Stimulated activated memory B cell treated with anti-CD40 and anti-IgM and Interleukin-4, amounts not matched to agents 10 μg/mL and 1 μg/mL and 100 μg/mL, for 72 hours (primary cell): ENCODE results near the gene TMEM266.

Experiments used
- ATAC-seq: fragments of 150-1000 bp; cut with Tn5 transposase; 2 replicates; pipeline ENCODE4 v1.10.0; 2021
- H3K27ac Mint-ChIP-seq: one replicate; pipeline ENCODE4 v1.8.0; 2022; ENCODE audit warnings: mild to moderate bottlenecking, mixed read lengths
- H3K27me3 Mint-ChIP-seq: one replicate; pipeline ENCODE4 v1.8.0; 2022; ENCODE audit warnings: mixed read lengths
- H3K36me3 Mint-ChIP-seq: one replicate; pipeline ENCODE4 v1.8.0; 2022; ENCODE audit warnings: mixed read lengths
- H3K4me1 Mint-ChIP-seq: one replicate; pipeline ENCODE4 v1.8.0; 2022; ENCODE audit warnings: mixed read lengths
- H3K4me3 Mint-ChIP-seq: one replicate; pipeline ENCODE4 v1.8.0; 2022; ENCODE audit warnings: mild to moderate bottlenecking, moderate library complexity, mixed read lengths
- H3K9me3 Mint-ChIP-seq: one replicate; pipeline ENCODE4 v1.8.0; 2022; ENCODE audit warnings: mixed read lengths

Gene TMEM266

GRCh38 chr15:76190751-76191538, 131.2 kb downstream of the TMEM266 start:
- H3K36me3 Mint-ChIP-seq: no peaks in the 10 kb centered on the region
- H3K4me1 Mint-ChIP-seq: peaks cover 15% of the 10 kb centered on the region
- peaks cover 57% of the 10 kb centered on the region for H3K27me3 Mint-ChIP-seq
- ATAC-seq: peak; percentile 89
- H3K9me3 Mint-ChIP-seq: no peaks in the 10 kb centered on the region
- peak overlapping the region; percentile 56 for H3K4me3 Mint-ChIP-seq
- H3K27ac Mint-ChIP-seq: no peak overlapping the region

- H3K27me3 Mint-ChIP-seq: peaks cover 50% of the 10 kb centered on the region
- H3K4me1 Mint-ChIP-seq: peaks cover 15% of the 10 kb centered on the region
- H3K4me3 Mint-ChIP-seq: no peak overlapping the region
- no peaks in the 10 kb centered on the region for H3K36me3 Mint-ChIP-seq
- no peak overlapping the region for H3K27ac Mint-ChIP-seq
- no peak for ATAC-seq
- no peaks in the 10 kb centered on the region for H3K9me3 Mint-ChIP-seq
Measured at GRCh38 chr15:76191539-76192244, 131.9 kb downstream of the TMEM266 start.

GRCh38 chr15:76192715-76193114, 132.9 kb downstream of the TMEM266 start:
- Mint-ChIP-seq H3K4me3 (no peak overlapping the region), H3K27ac (no peak overlapping the region), H3K9me3 (no peaks in the 10 kb centered on the region), H3K4me1 (peaks cover 25% of the 10 kb centered on the region), H3K27me3 (peaks cover 40% of the 10 kb centered on the region), H3K36me3 (no peaks in the 10 kb centered on the region)
- no peak for ATAC-seq

DNA sequence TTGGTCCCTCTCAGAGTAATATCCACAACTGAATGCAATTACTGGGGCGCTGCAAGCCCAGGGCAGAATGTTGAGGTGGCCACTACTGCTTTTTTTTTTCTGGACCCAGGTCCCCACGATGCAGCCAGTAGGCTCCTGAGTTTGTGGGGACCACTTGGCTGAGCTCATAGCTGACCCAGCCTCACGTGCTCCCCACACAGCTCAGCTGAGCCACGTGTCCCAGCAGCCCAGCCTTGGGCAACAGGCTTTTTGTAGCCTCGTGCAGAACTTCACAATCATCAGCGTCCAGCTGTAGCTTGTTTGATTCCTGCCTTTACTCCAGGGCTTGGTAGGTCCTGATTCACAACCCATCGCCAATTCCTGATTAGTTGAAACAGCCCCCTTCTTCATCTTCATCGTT, 134.1 kb downstream of the TMEM266 start:
- no peak for ATAC-seq
- H3K27ac Mint-ChIP-seq: no peak overlapping the region

GRCh38 chr15:76195506-76196268, 135.9 kb downstream of the TMEM266 start:
- Mint-ChIP-seq H3K27ac (no peak overlapping the region), H3K4me3 (no peak overlapping the region), H3K9me3 (no peaks in the 10 kb centered on the region), H3K4me1 (peaks cover 20% of the 10 kb centered on the region), H3K36me3 (no peaks in the 10 kb centered on the region), H3K27me3 (peaks cover 10% of the 10 kb centered on the region)
- ATAC-seq: no peak

More for the DNA sequence above, 134.1 kb downstream of the TMEM266 start:
- H3K4me1 Mint-ChIP-seq: peaks cover 28% of the 10 kb centered on the region
- H3K36me3 Mint-ChIP-seq: no peaks in the 10 kb centered on the region
- H3K27me3 Mint-ChIP-seq: peaks cover 27% of the 10 kb centered on the region
- H3K9me3 Mint-ChIP-seq: no peaks in the 10 kb centered on the region
- no peak overlapping the region for H3K4me3 Mint-ChIP-seq

- H3K27ac Mint-ChIP-seq: no peak overlapping the region
- H3K36me3 Mint-ChIP-seq: no peaks in the 10 kb centered on the region
- no peak for ATAC-seq
- no peak overlapping the region for H3K4me3 Mint-ChIP-seq
- H3K27me3 Mint-ChIP-seq: peaks cover 1% of the 10 kb centered on the region
- H3K9me3 Mint-ChIP-seq: no peaks in the 10 kb centered on the region
- H3K4me1 Mint-ChIP-seq: peaks cover 12% of the 10 kb centered on the region
Measured at GRCh38 chr15:76196269-76197231, 136.8 kb downstream of the TMEM266 start.

DNA sequence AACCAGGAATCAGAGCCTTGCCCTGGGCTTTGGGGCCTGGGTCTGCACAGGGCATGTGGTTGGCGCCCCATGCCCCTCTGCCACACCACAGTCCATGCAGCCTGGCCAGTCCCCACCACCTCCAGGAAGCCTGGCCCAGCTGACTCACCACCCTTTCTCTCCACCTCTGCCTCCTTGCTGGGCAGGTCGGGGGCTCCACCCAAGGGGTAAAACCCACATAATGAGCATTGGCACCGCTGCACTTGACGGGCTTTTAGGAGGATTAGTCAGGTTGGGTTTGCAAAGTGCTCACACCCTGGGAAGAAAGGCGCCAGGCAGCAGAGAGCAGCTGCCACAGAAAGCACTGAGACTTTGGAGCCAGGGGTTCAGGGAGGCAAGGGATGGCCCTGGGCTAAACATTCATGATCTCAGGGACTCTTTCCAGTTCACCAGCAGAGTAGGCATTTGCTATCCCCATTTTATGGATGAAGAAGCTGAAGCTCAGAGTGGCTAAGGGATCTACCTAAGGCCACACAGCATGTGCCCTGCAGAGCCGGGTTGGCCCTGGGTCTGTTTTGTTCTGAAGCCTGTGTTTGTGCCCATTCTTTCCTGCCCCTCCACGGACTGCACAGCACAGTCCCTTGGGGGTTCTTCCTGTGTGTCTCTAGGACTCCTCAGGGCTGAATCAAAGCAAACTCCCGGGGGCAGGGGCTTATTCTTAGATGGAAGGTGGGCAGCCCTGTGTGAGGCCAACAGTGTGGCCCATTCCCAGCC, 138.1 kb downstream of the TMEM266 start:
- peaks cover 12% of the 10 kb centered on the region for H3K4me1 Mint-ChIP-seq
- H3K27me3 Mint-ChIP-seq: no peaks in the 10 kb centered on the region
- H3K4me3 Mint-ChIP-seq: no peak overlapping the region
- no peaks in the 10 kb centered on the region for H3K36me3 Mint-ChIP-seq
- no peaks in the 10 kb centered on the region for H3K9me3 Mint-ChIP-seq
- no peak overlapping the region for H3K27ac Mint-ChIP-seq
- ATAC-seq: no peak

- Mint-ChIP-seq H3K9me3 (no peaks in the 10 kb centered on the region), H3K4me3 (no peak overlapping the region), H3K27ac (no peak overlapping the region), H3K27me3 (no peaks in the 10 kb centered on the region), H3K36me3 (no peaks in the 10 kb centered on the region), H3K4me1 (peaks cover 12% of the 10 kb centered on the region)
- no peak for ATAC-seq
Measured at GRCh38 chr15:76198456-76199105, 138.8 kb downstream of the TMEM266 start.

- Mint-ChIP-seq H3K27me3 (no peaks in the 10 kb centered on the region), H3K4me1 (peaks cover 12% of the 10 kb centered on the region), H3K4me3 (no peak overlapping the region), H3K36me3 (no peaks in the 10 kb centered on the region), H3K9me3 (no peaks in the 10 kb centered on the region), H3K27ac (no peak overlapping the region)
- ATAC-seq: no peak
Measured at GRCh38 chr15:76199106-76200082, 139.6 kb downstream of the TMEM266 start.

- no peaks in the 10 kb centered on the region for H3K36me3 Mint-ChIP-seq
- no peak for ATAC-seq
- H3K4me1 Mint-ChIP-seq: peaks cover 12% of the 10 kb centered on the region
- no peak overlapping the region for H3K27ac Mint-ChIP-seq
- no peak overlapping the region for H3K4me3 Mint-ChIP-seq
- no peaks in the 10 kb centered on the region for H3K27me3 Mint-ChIP-seq
- no peaks in the 10 kb centered on the region for H3K9me3 Mint-ChIP-seq
Measured at GRCh38 chr15:76200083-76200465, 140.3 kb downstream of the TMEM266 start.

DNA sequence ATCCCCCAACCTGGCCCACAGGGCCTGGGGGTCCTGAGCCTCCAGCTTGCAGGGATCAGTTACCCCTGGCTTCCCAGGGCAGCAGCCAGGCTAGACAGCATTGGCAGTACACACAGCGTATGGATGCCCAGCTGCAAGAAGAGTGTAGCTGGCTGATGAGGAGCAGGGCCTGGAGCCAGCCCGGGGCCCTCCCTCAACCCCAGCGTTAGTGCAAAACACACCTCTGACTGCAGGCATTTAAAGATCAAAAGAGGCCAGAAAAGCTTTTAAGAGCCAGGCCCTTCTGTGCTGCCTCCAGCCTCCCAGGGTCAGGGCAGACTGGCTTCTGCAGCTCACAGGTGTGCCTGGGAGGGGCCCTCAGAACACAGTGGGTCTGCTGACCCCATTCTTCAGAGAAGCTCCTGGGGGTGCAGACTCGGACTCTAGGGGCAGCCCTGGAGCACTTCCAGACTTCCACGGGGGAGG, 140.9 kb downstream of the TMEM266 start:
- peaks cover 12% of the 10 kb centered on the region for H3K4me1 Mint-ChIP-seq
- no peak overlapping the region for H3K27ac Mint-ChIP-seq
- no peaks in the 10 kb centered on the region for H3K36me3 Mint-ChIP-seq
- no peaks in the 10 kb centered on the region for H3K9me3 Mint-ChIP-seq
- ATAC-seq: no peak
- H3K27me3 Mint-ChIP-seq: no peaks in the 10 kb centered on the region
- H3K4me3 Mint-ChIP-seq: no peak overlapping the region

DNA sequence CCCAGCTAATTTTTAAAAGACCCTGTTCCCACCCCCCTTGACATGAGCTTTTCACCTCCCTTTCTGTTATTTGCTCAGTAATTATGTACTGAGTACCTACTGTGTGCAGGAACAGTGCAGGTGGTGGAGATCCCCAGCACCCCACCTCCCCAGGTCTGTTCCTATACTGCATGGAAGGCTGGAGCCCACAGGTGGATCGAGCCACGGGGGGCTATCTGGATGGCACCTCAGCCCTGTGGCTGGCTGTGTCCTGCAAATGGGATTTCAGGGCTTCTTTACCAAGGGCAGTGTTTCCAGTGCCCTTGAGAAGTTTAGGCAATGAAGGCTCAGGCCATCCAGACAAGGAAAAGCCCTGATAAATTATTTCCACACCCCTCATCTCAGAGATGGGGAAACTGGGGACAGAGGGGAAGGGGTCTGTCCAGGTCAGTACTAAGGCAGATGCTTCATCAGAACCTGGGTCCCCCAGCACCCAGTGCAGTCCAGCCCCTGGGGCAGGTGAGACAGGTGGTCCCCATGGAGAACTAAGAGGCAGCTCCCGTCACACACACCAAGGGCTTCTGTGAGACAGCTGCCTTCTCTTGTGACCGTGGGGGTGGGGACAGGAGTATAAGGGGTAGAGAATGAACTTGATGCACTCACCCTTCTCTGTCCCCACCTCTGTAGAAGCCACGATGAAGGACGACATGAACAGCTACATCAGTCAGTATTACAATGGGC, 141.9 kb downstream of the TMEM266 start:
- H3K36me3 Mint-ChIP-seq: no peaks in the 10 kb centered on the region
- H3K4me3 Mint-ChIP-seq: no peak overlapping the region
- no peaks in the 10 kb centered on the region for H3K27me3 Mint-ChIP-seq
- ATAC-seq: no peak
- no peak overlapping the region for H3K27ac Mint-ChIP-seq
- H3K4me1 Mint-ChIP-seq: peaks cover 12% of the 10 kb centered on the region
- H3K9me3 Mint-ChIP-seq: no peaks in the 10 kb centered on the region
